ENCODE results near the gene ANKRD34A. TPM values are rescaled to one million over a fixed set of nuclear protein-coding genes. Genes with fewer than 3 reads are reported as not detected.

ANKRD34A gene
- total and polyA plus RNA-seq, 2 of the 13 experiments (the other 11 are each of a cell fraction or from before 2014, with no cell fraction given) = 0.05 to 0.07 TPM

- no peak for TF ChIP-seq GLI4 (CRISPR knock-in tag; IDR thresholded peaks at IDR 0.05; ENCODE audit: borderline replicate concordance)
- no peak for TF ChIP-seq ZNF646 (CRISPR knock-in tag; IDR thresholded peaks at IDR 0.05)
- TF ChIP-seq ZNF605 (CRISPR knock-in tag; IDR thresholded peaks at IDR 0.05) = peak; percentile 42; the same call in 1 of the 2 replicates
- no peak for TF ChIP-seq MXI1 (IDR thresholded peaks at IDR 0.05; ENCODE audit: borderline replicate concordance, low read depth, low read length)
- peak; percentile 45; the same call in 1 of the 2 replicates for TF ChIP-seq ZNF800 (CRISPR knock-in tag; IDR thresholded peaks at IDR 0.05)
- TF ChIP-seq SNAPC2 (CRISPR knock-in tag; IDR thresholded peaks at IDR 0.05) = no peak
- TF ChIP-seq ISL2 (CRISPR knock-in tag; IDR thresholded peaks at IDR 0.05) = no peak
- TF ChIP-seq LBX2 (CRISPR knock-in tag; IDR thresholded peaks at IDR 0.05; ENCODE audit: borderline replicate concordance) = 0 out of 2 replicates have a peak, but pooled peaks have one; percentile 11
- TF ChIP-seq MAFF (IDR thresholded peaks at IDR 0.05; ENCODE audit: low read depth, low read length) = no peak
- no peak for TF ChIP-seq TBP (CRISPR knock-in tag; IDR thresholded peaks at IDR 0.05)
- TF ChIP-seq NAIF1 (CRISPR knock-in tag; IDR thresholded peaks at IDR 0.05; ENCODE audit: borderline replicate concordance) = no peak
- TF ChIP-seq GTF3A (CRISPR knock-in tag; conservative IDR thresholded peaks at IDR 0.05) = peak; percentile 46; the same call in 1 of the 2 replicates
- TF ChIP-seq HNRNPL (IDR thresholded peaks at IDR 0.05; ENCODE audit: low read depth, low read length) = no peak
- TF ChIP-seq KDM2A (CRISPR knock-in tag; IDR thresholded peaks at IDR 0.05; ENCODE audit: borderline replicate concordance, low read depth) = peak; percentile 34; the same call in 1 of the 2 replicates
- no peak for TF ChIP-seq KDM3A (CRISPR knock-in tag; IDR thresholded peaks at IDR 0.05; ENCODE audit: low read depth)
- no peak for TF ChIP-seq HIC2 (CRISPR knock-in tag; IDR thresholded peaks at IDR 0.05; ENCODE audit: low read depth)
- TF ChIP-seq ATF7-NPFF (CRISPR knock-in tag; IDR thresholded peaks at IDR 0.05; ENCODE audit: low read depth) = no peak
- no peak for TF ChIP-seq ZNF496 (CRISPR knock-in tag; IDR thresholded peaks at IDR 0.05; ENCODE audit: insufficient replicate concordance)
- TF ChIP-seq JUND (CRISPR knock-in tag; IDR thresholded peaks at IDR 0.05) = no peak
Measured at GRCh38 chr1:145961425-145962156, 2.8 kb downstream of the ANKRD34A start (continued).
